HPDE6-E6E7 (cell line): ENCODE data around the gene MYL2.
"Not testable (repeated sequence)": the region's sequence is repeated elsewhere in the genome, so short reads cannot be mapped to it uniquely, and the experiment has no call there.

Experiments
- DNase-seq: peaks from one replicate; pipeline ENCODE4 v3.0.0; 2011; ENCODE audit warnings: missing footprints; ENCODE audit errors: extremely low spot score

Gene MYL2, protein sequence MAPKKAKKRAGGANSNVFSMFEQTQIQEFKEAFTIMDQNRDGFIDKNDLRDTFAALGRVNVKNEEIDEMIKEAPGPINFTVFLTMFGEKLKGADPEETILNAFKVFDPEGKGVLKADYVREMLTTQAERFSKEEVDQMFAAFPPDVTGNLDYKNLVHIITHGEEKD

DNA sequence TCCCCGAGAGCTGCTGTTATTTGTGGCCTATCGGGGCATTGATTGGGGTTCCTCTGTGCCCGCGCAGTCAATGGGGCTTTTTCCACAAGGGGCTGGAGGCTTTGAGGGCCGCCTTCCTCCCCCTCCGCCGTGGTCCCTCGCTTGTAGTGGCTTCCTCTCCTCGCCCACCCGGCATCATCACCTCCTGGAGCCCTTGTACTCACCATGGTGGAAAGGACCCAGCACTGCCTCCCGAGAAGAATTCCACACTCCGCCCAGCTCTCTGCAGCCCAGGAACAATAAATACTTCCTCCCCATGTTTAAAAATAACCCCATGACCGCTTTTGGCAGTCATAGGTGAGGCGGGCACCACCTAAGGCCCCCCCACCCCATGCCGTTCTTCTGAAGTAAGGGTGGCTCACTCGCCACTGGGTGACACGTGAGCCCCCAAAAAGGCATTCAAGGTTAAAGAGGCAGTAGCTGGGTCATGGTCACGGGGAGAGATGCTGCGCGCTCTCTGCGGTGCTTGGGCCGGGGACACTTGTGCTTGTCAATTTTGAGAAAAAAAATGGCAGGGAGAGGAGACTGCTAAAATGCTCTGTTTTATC is at the start of gene MYL2:
Gene MYL2, minus strand, starts transcription at position 256 of the 587 bp plus-strand sequence. Its CDS starts 50 bp downstream, at position 206.
- no peak for DNase-seq

DNA sequence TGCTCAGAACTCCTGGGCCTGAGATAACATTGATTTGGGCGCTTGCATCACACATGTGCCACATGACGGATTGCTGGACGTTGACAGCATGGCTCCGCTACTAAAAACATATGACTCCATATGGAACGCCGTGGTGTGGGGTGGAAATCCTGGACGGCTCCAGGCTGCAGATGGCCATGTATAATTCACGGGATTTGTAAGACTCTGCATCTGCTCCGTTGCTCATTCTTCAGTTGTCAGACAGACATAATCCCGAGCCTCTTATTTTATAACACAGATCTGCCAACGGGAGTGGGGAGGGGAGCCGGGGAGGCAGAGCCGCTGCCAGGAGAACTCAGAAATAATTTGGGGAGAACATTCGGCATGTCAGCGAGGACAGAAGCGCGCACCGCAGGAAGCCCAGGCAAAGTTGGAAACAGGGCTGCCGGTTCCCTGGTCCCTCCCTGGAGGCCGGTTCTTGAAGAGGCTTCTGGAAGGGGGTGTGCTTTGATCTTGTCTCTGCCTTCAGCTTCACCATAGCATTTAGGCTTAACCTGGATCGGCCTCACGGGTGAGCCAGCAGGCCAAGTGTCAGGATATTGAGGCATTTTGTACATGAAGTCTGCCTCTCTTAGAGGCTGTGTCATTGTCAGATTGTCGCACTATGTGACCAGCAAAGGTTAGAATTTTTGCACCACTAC is 45.8 kb upstream of the MYL2 start:
- DNase-seq, result no peak

DNA sequence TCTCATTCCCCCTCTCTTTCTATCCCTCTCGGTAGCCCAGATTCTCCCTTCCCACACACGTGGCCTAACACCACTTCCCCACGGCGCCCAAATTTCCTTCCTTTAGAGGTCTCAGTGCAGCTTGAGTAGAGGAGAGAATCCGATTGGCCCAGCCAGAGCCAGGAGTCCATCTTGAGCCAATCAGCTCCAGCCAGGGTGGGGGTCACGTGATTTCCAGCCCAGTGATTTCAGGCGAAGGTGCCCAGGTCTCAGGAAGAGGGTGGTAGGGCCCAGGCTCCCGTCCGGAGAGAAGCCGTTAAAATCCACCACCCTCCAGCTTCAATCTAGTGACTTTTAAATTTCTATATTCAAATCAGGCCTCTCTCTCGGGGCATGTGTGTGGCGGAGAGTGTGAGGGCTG is 45.2 kb upstream of the MYL2 start:
- no peak for DNase-seq

DNA sequence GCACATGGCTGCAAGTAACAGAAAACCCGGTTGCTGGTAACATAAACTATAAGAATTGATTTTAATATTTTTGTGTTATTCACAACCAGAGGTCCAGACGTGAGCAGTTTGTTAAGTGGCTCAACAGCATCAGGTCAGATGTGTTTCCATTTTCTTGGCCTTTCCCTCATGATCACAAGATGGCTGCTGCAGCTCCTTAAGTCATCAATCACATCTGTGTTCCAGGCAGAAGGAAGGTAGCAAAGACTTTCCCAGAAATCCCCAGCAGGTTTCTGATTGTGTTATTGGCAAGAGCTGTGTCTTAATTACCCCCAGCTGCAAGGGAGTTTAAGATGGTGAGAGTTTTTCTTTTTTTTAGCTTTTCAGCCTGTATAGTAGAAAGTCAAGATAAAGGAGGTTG is 40.4 kb upstream of the MYL2 start:
- DNase-seq, result no peak

DNA sequence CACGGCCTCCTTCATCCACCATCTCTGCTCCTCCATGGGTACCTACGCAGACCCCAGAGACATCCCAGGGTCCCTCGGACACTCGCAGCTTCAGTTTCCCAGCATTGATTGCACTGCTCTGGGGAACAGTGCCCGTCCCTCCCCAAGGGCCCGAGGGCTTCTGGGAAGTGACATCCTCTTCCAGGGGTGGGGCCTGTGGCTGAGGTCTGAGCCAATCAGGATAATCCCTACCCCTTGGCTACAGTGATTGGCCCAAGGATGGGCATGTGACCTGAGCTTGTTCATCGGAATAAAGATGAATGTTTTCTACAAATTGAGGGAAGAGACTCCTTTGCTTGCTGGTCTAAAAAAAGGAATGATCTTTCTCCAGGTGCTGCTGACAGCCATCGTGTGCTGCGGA is 37.3 kb upstream of the MYL2 start:
- DNase-seq, result no peak

DNA sequence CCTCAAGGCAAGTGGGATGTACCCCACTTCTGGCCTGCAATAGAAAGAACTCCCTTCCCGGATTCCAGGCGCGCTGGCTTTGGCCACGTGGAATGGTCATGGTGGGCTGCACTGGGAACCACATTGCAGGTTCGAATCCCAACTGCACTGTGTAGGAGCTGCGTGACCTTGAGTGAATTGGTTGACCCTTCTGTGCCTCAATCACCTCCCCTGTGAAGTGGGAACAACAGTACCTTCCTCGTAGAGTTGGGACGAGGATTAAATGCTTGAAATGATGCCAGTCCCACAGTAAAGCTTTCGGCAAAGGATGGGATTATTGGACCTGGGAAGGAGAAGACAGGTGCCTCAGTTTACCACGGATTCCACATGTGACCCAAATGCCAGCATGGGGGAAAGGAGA is 36.8 kb upstream of the MYL2 start:
- no peak for DNase-seq

DNA sequence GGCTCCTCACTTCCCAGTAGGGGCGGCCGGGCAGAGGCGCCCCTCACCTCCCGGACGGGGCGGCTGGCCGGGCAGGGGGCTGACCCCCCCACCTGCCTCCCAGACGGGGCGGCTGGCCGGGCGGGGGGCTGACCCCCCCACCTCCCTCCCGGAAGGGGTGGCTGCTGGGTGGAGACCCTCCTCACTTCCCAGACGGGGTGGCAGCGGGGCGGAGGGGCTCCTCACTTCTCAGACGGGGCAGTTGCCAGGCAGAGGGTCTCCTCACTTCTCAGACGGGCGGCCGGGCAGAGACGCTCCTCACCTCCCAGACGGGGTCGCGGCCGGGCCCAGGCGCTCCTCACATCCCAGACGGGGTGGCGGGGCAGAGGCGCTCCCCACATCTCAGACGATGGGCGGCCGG is 30.5 kb upstream of the MYL2 start:
- not testable (repeated sequence) for DNase-seq

DNA sequence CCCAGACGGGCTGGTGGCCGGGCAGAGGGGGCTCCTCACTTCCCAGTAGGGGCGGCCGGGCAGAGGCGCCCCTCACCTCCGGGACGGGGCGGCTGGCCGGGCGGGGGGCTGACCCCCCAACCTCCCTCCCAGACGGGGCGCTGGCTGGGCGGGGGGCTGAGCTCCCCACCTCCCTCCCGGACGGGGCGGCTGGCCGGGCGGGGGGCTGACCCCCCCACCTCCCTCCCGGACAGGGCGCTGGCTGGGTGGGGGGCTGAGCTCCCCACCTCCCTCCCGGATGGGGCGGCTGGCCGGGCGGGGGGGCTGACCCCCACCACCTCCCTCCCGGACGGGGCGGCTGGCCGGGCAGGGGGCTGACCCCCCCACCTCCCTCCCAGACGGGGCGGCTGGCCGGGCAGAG is 30.1 kb upstream of the MYL2 start:
- not testable (repeated sequence) for DNase-seq

DNA sequence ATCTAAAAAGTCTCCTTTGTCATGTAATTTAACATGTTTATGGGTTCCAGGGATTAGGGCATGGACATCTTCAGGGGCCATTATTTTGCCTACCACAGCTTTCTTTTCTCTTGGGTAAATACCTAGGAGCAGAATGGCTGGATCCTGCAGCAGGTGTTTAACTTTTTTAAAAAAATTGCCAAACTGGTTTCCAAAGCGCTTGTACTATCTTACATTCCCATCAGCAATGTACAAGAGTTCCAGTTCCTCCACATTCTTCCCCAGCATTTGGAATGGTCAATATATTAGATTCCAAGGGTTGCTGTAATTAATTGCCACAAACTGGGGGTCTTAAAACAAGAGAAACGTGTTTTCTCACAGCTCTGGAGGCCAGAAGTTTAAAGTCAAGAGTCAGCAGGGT is 27.7 kb upstream of the MYL2 start:
- no peak for DNase-seq

DNA sequence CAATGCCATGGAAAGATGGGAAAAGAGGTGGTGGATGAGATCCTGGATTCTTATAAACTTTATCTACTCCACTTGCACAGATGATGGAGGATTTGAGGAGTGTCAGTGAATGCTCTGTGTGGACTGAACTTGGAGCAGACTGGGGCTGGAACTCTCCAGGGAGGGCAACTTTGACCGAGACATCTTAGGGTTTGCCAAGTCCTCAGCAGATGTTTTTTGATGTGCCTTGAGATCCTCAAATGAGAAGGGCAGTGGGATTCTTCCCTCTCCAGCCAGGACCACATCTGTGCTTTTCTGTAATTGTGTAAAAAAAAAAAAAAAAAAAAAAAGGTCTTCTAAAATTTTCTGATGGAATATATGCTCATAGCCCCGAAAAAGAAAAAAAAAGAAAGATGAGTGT is 23.0 kb upstream of the MYL2 start:
- no peak for DNase-seq

DNA sequence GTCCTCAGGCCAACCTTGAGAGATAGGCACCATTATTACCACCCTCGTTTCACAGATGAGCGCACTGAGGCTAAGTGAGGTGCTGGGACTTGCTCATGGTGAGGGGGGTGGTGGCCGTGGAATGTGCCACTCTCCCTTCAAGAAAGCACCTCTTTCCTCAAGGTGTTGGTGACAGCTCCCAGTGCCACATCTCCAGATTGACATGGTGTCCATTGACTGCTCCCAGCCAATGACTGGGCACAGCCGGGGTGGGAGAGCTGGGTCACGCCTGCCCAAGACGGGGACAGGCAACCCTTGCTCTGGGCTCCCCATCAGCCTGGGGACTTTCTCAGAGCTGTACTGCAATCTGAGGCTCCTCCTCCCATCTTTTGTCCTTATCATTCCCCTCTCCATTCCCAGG is 21.0 kb upstream of the MYL2 start:
- DNase-seq, result no peak

DNA sequence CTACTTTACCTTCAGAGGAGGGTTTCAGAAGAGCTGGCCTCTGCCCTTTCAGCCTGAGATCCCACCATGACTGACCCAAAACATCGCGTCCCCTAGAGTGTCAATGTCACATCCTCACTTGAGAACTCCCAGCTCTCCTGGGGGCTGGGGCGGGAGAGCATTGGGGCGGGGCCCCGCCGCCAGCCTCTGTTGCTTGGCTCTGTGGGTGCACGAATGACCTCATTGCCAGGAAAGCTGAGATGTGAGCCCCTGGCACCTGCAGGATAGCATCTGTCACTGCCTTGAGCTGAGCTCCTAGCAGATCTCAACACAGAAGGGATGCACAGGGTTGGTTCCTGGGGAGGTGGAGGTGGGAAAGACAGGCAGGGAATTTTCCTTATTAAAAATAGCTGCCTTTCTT is 20.6 kb upstream of the MYL2 start:
- DNase-seq, result no peak

DNA sequence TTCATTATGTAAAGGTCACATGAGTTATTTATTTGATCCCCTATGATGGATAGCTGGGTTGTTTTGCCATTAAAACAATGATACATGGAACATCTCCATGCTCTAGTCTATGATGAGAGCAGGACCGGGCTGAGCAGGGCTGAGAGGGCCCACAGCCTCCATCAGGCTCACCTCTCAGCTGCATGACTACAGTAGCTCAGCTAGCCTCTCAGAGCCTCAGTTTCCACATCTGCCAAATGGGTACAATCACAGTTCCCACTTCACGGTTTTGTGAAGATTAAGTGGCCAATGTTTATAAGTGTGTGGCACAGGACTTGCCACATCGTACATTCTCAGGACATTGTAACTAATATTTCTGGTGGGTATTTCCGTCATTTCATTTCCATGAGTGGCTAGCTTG is 19.9 kb upstream of the MYL2 start:
- DNase-seq, result no peak

DNA sequence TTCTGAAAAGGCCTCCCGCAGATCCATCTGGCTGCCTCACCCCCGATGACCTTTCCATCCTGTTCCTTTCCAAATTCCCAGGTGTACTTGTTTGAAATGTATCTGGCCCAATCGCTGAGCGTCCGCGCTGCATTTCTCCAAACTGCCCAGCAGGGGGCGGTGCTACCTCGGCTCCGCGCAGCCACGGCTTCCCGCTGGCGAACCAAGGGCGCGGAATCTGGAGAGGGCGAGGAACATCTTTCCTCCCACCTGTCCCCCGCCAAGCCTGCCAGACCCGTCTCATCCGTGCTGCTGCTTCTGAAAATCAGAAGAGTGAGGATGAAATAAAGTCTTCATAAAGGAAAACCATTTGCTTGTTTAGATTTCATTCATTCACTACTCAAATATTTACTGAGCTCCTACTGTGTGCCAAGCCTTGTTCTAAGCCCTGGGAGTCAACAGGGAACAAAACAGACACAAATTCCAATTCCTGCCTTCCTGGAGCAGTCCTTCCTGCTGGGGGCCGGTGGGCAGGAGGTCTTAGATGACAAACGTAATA is 16.8 kb upstream of the MYL2 start:
- DNase-seq, result peak; percentile 37

DNA sequence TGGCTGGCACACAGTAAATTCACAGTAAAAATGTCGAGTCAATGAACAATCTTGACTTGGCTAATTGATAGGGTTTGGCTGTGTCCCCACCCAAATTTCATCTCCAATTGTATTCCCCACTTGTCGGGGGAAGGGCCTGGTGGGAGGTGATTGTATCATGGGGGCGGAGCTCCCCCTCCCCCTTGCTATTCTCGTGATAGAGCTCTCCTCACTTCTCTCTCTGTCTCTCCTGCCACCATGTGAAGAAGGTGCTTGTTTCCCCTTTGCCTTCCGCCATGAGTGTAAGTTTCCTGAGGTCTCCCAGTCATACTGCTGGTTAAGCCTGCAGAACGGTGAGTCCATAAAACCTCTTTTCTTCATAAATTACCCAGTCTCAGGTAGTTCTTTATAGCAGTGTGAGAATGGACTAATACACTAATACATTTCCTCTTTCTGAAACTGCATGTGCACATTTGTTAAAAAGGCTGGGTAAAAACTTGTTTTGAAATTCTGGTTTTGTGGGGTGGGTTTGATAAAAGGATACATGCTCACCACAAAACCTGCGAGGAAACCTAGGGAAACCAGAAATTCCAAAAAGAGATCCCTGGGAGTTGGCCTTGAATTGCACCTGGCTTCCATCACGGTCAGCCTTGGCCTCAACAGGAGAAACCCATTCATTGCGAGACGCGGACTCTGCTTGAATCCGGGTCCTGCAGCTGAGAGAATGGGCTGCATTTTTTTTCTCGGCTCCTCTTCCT is 16.2 kb upstream of the MYL2 start:
- no peak for DNase-seq

DNA sequence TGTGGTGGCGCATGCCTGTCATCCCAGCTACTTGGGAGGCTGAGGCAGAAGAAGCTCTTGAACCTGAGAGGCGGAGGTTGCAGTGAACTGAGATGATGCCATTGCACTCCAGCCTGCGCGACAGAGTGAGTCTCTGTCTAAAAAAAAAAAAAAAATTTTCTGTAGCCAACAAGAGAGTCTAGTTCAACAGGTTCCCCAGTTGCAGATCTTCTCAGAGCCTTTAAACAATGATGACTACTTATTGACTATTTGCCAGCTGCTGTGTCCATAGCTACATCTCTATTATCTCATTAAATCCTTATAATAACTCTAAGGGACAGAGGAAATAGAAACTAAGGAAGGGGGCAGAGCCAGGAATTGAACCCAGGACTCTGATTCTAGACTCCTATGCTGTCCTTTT is 15.2 kb upstream of the MYL2 start:
- DNase-seq, result no peak

DNA sequence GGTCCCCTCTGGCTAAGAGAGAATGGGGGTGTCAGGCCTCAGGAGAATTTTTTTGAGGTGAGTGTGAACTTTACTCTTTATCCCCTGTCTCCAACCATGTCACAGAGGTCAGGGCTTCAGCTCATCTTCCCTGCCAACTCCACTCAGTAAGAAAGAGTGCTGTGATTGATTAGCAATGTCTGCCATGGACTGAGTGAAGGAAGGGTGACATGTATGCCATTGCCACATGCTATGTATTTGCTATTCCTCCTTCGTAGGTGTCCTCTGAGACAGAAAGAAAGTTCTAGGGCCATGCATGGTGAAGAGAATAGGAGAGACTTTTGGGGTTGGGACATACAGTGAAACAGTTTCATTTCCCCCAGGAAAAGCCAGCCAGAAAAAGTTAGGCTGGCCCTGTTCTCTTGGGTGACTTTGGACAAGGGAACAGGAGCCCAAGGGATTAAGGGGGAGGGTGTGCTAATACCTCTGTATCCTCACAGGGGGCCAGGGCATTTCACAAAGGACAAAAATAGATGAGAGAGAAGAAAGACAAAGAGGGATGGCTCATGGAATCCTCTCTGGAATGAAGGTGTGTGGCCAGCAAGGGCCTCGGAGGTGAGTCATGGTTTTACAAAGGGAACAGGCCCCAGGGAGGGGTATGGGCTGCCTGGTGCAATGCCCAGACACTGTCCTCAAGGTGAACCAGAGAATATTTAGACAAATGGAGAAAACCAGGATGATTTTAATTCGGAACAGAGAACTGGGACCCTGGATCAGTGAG is 13.9 kb upstream of the MYL2 start:
- DNase-seq, result peak; percentile 96

DNA sequence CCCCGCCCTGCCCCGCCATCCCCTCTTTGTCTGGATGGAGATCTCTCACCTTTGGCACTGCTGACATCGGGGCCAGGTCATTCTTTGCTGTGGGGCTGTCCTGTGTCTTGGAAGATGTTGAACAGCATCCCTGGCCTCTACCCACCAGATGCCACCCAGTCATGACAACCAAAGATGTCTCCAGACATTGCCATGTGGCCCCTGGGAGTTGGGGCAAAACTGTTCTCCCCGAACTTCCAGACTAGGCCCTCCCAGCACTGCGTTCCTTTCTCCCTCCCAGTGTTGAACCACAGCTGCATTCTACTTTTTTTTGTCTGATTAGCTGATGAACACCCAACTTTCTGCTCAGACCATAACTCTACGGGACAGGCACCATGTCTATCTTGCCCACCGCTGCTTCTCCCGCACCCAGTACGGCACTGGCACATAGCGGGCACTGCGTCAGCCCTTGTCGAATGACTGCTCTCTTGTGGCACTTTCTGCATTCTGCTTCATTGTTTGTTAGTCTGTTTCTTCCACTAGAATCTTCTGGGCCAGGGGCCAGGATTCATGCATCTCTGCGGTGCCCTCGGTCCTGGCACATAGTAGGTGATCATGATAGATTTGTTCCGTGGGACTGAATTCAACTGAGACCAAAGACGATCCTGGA is 13.1 kb upstream of the MYL2 start:
- DNase-seq, result no peak

DNA sequence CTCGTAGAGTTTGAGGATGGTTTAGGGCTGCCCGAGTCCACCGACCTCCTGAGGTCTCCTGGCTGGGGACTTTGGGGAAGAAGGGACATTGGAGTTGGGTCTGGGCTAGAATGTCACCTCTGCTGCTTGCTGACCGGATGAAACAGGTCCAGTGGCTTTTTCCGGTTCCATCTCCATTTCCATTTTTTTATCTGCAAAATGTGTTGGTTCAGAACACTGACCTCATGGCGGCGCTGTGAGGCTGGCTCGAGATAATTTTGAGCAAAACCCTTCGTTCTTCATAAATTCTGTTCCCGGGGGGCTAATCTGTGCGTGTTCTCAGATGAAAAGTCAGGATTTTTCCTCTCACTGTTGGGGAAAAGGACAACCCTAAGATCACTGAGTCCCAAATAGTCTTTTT is 11.7 kb upstream of the MYL2 start:
- no peak for DNase-seq

DNA sequence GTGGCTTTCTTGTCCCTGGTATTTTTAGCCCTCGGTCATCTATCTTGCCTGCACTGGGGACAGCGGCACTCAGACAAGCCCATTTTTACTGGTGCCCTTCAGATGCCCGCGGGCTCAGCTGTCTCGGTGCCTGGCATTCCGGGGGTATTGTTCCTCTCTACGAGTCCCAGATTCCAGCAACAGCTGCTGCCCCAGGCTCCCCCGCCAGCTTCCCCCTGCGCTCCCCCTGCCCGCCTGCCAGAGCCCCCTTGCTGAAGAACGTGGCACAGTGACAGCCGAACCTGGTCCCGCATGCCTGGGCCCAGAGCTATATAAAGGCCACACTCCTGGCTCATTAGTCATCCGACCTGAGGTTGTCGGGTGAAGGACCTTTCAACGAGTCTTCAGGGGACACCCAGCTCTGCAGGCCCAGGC is 10.9 kb upstream of the MYL2 start:
- no peak for DNase-seq
